SK-N-SH (cell line): ENCODE results near the gene ANKRD49. TPM values are rescaled to one million over a fixed set of nuclear protein-coding genes. Genes with fewer than 3 reads are reported as not detected.

Experiments
- CTCF ChIA-PET: fragments of 300-600, 350-600 bp; formaldehyde crosslinking; extraction: SDS; loops from one replicate; lab custom pipeline; 2021; lab: Yijun Ruan, JAX
- POLR2A ChIA-PET: fragments of 350-600 bp; sonication (Branson Sonifier 250); formaldehyde crosslinking; extraction: SDS; loops from one replicate; lab custom pipeline; 2020; ENCODE audit warnings: antibody characterized with exemption, inconsistent platforms; lab: Yijun Ruan, JAX
- DNase-seq: peaks from one replicate; pipeline ENCODE4 v3.0.0; 2012
- H2AFZ ChIP-seq: fragments of 200-600 bp; sonication (generic); 2 replicates; pipeline ENCODE4 v1.8.1; 2016; ENCODE audit warnings: antibody characterized with exemption, mild to moderate bottlenecking, low read depth
- H3F3A ChIP-seq: fragments of 200-600 bp; sonication (generic); replicated peaks from 2 replicates; pipeline ENCODE3; 2016; ENCODE audit warnings: antibody characterized with exemption, mild to moderate bottlenecking; ENCODE audit not compliant: insufficient read depth
- H3K27ac ChIP-seq, 2 experiments: fragments of 200-500 bp in 1 of 2; fragments of 200-600 bp in 1 of 2; sonication (Bioruptor generic) in 1 of 2; sonication (generic), shearing (Covaris generic) in 1 of 2; 2 replicates each; pipeline versions ENCODE4 v1.5.1 to v1.6.1; 2014 to 2016; ENCODE audit warnings: low read depth in 2 of 2, inconsistent platforms in 1 of 2, low read length in 1 of 2, mild to moderate bottlenecking in 1 of 2, mixed read lengths in 1 of 2
- H3K27me3 ChIP-seq: fragments of 200-600 bp; sonication (generic), shearing (Covaris generic); 2 replicates; pipeline ENCODE4 v1.6.1; 2016; ENCODE audit warnings: mixed run types; ENCODE audit not compliant: insufficient read depth
- H3K36me3 ChIP-seq, 2 experiments: fragments of 200-500 bp in 1 of 2; fragments of 200-600 bp in 1 of 2; sonication (Bioruptor generic) in 1 of 2; sonication (generic) in 1 of 2; replicated peaks in 1 of 2; 2 replicates each; pipeline versions ENCODE3 to v1.5.1; 2014 to 2016; ENCODE audit warnings: low read length in 1 of 2, mild to moderate bottlenecking in 1 of 2; ENCODE audit not compliant: insufficient read depth in 2 of 2, control insufficient read depth in 1 of 2
- H3K4me1 ChIP-seq, 2 experiments: fragments of 200-500 bp in 1 of 2; fragments of 200-600 bp in 1 of 2; sonication (Bioruptor generic) in 1 of 2; sonication (generic), shearing (Covaris generic) in 1 of 2; 2 replicates each; pipeline versions ENCODE4 v1.5.1 to v1.6.1; 2014 to 2016; ENCODE audit warnings: low read depth in 1 of 2, low read length in 1 of 2, mixed run types in 1 of 2; ENCODE audit not compliant: insufficient read depth in 2 of 2, control insufficient read depth in 1 of 2
- H3K4me2 ChIP-seq: fragments of 200-600 bp; sonication (generic), shearing (Covaris generic); 2 replicates; pipeline ENCODE4 v1.6.1; 2017; ENCODE audit warnings: mixed run types
- H3K4me3 ChIP-seq, 2 experiments: fragments of 200-500 bp in 1 of 2; fragments of 200-600 bp in 1 of 2; sonication (Bioruptor generic) in 1 of 2; sonication (generic), shearing (Covaris generic) in 1 of 2; 2 replicates each; pipeline versions ENCODE4 v1.5.1 to v1.8.1; 2014 to 2016; ENCODE audit warnings: low read depth in 2 of 2, inconsistent platforms in 1 of 2, low read length in 1 of 2, mild to moderate bottlenecking in 1 of 2, mixed read lengths in 1 of 2, moderate library complexity in 1 of 2
- H3K79me2 ChIP-seq: fragments of 200-600 bp; sonication (generic); 2 replicates; pipeline ENCODE4 v1.8.1; 2017; ENCODE audit warnings: mild to moderate bottlenecking; ENCODE audit not compliant: insufficient read depth
- H3K9ac ChIP-seq: fragments of 200-600 bp; sonication (generic); 2 replicates; pipeline ENCODE4 v1.6.1; 2017; ENCODE audit warnings: mixed run types
- H3K9me2 ChIP-seq: fragments of 200-600 bp; sonication (generic); 2 replicates; pipeline ENCODE4 v1.6.1; 2017; ENCODE audit warnings: mixed run types
- H3K9me3 ChIP-seq: fragments of 200-600 bp; sonication (generic); 2 replicates; pipeline ENCODE4 v1.6.1; 2017; ENCODE audit warnings: mixed run types, mild to moderate bottlenecking, moderate library complexity
- H4K20me1 ChIP-seq: fragments of 200-600 bp; sonication (generic); 2 replicates; pipeline ENCODE4 v1.6.1; 2017; ENCODE audit warnings: mild to moderate bottlenecking, mixed run types; ENCODE audit not compliant: insufficient read depth
- ELF1 ChIP-seq: IDR thresholded peaks from 2 replicates; pipeline ENCODE4 v1.4.0; 2012
- MXI1 ChIP-seq: IDR thresholded peaks from 2 replicates; pipeline ENCODE4 v1.6.1; 2012; ENCODE audit warnings: mild to moderate bottlenecking, low read depth, low read length, improper control_type of control experiment
- NRF1 ChIP-seq: IDR thresholded peaks from 2 replicates; pipeline ENCODE4 v1.6.1; 2012; ENCODE audit warnings: low read depth, mild to moderate bottlenecking, low read length
- POLR2AphosphoS5 ChIP-seq: IDR thresholded peaks from 2 replicates; pipeline ENCODE4 v1.6.1; 2012; ENCODE audit warnings: low read depth, low read length
- RAD21 ChIP-seq: IDR thresholded peaks from 2 replicates; pipeline ENCODE4 v1.6.1; 2012; ENCODE audit warnings: mild to moderate bottlenecking, low read length
- RCOR1 ChIP-seq: fragments of 150-350 bp; IDR thresholded peaks from 2 replicates; pipeline ENCODE4 v1.6.1; 2017; ENCODE audit warnings: antibody characterized with exemption, low read length
- REST ChIP-seq: IDR thresholded peaks from 2 replicates; pipeline ENCODE4 v1.6.1; 2012; ENCODE audit warnings: mild to moderate bottlenecking, low read depth, low read length, moderate library complexity
- SIN3A ChIP-seq: IDR thresholded peaks from 2 replicates; pipeline ENCODE4 v1.6.1; 2012; ENCODE audit warnings: low read depth, mild to moderate bottlenecking, low read length, moderate library complexity, borderline replicate concordance
- TEAD4 ChIP-seq: IDR thresholded peaks from 2 replicates; pipeline ENCODE4 v1.4.0; 2012; ENCODE audit warnings: mild to moderate bottlenecking, borderline replicate concordance; ENCODE audit not compliant: insufficient read depth
- USF1 ChIP-seq: IDR thresholded peaks from 2 replicates; pipeline ENCODE4 v1.4.0; 2012; ENCODE audit warnings: low read depth, borderline replicate concordance
- USF2 ChIP-seq: fragments of 150-350 bp; IDR thresholded peaks from 2 replicates; pipeline ENCODE4 v1.6.1; 2017; ENCODE audit warnings: antibody characterized with exemption, low read length, low read depth, borderline replicate concordance
- YY1 ChIP-seq: IDR thresholded peaks from 2 replicates; pipeline ENCODE4 v1.4.0; 2012; ENCODE audit warnings: low read depth, mild to moderate bottlenecking
- WGBS: methylation state at CpG from one replicate; pipeline ENCODE4 v1.1.6; 2017; ENCODE audit warnings: low lambda C conversion rate; 5-methylcytosine and 5-hydroxymethylcytosine counted together
- polyA plus RNA-seq, 3 experiments: library from polyadenylated mRNA; depleted of rRNA; stranded (reverse); fragments of >200 nt; gene quantifications; 2 replicates each; pipeline ENCODE4 v1.2.3, GENCODE V29; 2012
- TF ChIP-seq, protein P1 (sequence below): fragments of 200-600 bp; sonication (generic); IDR thresholded peaks from 2 replicates; pipeline ENCODE4 v1.6.1; 2017; ENCODE audit warnings: antibody characterized with exemption, mild to moderate bottlenecking, moderate library complexity
- TF ChIP-seq, protein P2 (sequence below): fragments of 150-350 bp; IDR thresholded peaks from 2 replicates; pipeline ENCODE4 v1.6.1; 2016; ENCODE audit warnings: mild to moderate bottlenecking, low read depth, low read length

The ANKRD49 gene
- polyA plus RNA-seq, 1 of the 3 experiments (the other 2 are of a cell fraction): 4.9 TPM

- ChIA-PET CTCF (interaction anchor here (0.9 to 1.5 kb wide), 2 partner anchors 28 to 582 kb away, joined by 3 to 4 read pairs; no protein-coding TSS in a partner anchor), POLR2A (no interaction called here)
- H3K36me3 ChIP-seq: peaks cover 25 to 41% of the 10 kb centered on the region in 2 experiments
- no peak overlapping the region for H3K9ac ChIP-seq
- no peaks in the 10 kb centered on the region for H4K20me1 ChIP-seq
- no peaks in the 10 kb centered on the region for H3K79me2 ChIP-seq
- H3K4me3 ChIP-seq: no peak overlapping the region
- WGBS: 94% methylated on average over 2 of the region's 2 CpGs
- no peaks in the 10 kb centered on the region for H3K9me3 ChIP-seq
- no peaks in the 10 kb centered on the region for H3K27me3 ChIP-seq
- no peaks in the 10 kb centered on the region; a peak in 1 of 4 replicates for H3K4me1 ChIP-seq
- TF ChIP-seq POLR2AphosphoS5 (no peak), MXI1 (no peak), USF1 (no peak), NRF1 (no peak), USF2 (no peak), SIN3A (no peak), TEAD4 (no peak), RAD21 (no peak), ELF1 (no peak), REST (no peak), YY1 (no peak), RCOR1 (no peak)
- TF ChIP-seq, protein P1, sequence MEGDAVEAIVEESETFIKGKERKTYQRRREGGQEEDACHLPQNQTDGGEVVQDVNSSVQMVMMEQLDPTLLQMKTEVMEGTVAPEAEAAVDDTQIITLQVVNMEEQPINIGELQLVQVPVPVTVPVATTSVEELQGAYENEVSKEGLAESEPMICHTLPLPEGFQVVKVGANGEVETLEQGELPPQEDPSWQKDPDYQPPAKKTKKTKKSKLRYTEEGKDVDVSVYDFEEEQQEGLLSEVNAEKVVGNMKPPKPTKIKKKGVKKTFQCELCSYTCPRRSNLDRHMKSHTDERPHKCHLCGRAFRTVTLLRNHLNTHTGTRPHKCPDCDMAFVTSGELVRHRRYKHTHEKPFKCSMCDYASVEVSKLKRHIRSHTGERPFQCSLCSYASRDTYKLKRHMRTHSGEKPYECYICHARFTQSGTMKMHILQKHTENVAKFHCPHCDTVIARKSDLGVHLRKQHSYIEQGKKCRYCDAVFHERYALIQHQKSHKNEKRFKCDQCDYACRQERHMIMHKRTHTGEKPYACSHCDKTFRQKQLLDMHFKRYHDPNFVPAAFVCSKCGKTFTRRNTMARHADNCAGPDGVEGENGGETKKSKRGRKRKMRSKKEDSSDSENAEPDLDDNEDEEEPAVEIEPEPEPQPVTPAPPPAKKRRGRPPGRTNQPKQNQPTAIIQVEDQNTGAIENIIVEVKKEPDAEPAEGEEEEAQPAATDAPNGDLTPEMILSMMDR: no peak
- TF ChIP-seq, protein P2, sequence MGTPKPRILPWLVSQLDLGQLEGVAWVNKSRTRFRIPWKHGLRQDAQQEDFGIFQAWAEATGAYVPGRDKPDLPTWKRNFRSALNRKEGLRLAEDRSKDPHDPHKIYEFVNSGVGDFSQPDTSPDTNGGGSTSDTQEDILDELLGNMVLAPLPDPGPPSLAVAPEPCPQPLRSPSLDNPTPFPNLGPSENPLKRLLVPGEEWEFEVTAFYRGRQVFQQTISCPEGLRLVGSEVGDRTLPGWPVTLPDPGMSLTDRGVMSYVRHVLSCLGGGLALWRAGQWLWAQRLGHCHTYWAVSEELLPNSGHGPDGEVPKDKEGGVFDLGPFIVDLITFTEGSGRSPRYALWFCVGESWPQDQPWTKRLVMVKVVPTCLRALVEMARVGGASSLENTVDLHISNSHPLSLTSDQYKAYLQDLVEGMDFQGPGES: no peak
- no peak overlapping the region for H2AFZ ChIP-seq
- no peaks in the 10 kb centered on the region for H3K9me2 ChIP-seq
- no peak for DNase-seq
- H3K4me2 ChIP-seq: no peak overlapping the region
- no peaks in the 10 kb centered on the region for H3F3A ChIP-seq
- no peak overlapping the region for H3K27ac ChIP-seq
Measured at GRCh38 chr11:94477624-94478023, 16.2 kb upstream of the ANKRD49 start.
